Measurements from ENCODE around the gene FYTTD1. TPM values are rescaled to one million over a fixed set of nuclear protein-coding genes. Genes with fewer than 3 reads are reported as not detected.

Gene FYTTD1
- total RNA-seq, 1 donor from 2014 or later, result 51.6 TPM

DNA sequence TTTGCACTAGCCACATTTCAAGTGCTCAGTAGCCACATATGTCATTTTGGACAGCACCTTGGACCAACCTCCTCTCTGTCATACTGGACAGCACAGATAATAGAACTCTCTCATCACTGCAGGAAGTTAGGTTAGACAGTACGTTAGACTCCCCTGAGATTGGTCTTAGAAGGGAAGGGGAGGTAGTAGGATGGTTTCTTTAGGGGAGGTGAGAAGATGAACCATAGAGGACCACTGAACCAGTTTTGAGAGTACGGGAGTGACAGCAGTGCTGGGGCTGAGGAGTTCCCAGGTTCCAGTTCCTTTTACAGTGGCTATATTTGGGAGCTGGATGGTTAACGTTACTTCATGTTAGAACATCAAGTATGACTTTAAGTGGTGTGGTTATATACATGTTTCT lies 49.2 kb downstream of the FYTTD1 start:
- DNase-seq, result no peak
- Mint-ChIP-seq H3K4me3 (ENCODE audit: unreplicated experiment) (no peak overlapping the region), H3K27me3 (ENCODE audit: unreplicated experiment) (peaks cover 2% of the 10 kb centered on the region), H3K4me1 (ENCODE audit: low read depth, unreplicated experiment) (peaks cover 4% of the 10 kb centered on the region), H3K27ac (ENCODE audit: unreplicated experiment) (no peak overlapping the region), H3K36me3 (ENCODE audit: unreplicated experiment) (no peaks in the 10 kb centered on the region), H3K9me3 (ENCODE audit: unreplicated experiment) (peaks cover 2% of the 10 kb centered on the region)
- TF ChIP-seq, protein P1, sequence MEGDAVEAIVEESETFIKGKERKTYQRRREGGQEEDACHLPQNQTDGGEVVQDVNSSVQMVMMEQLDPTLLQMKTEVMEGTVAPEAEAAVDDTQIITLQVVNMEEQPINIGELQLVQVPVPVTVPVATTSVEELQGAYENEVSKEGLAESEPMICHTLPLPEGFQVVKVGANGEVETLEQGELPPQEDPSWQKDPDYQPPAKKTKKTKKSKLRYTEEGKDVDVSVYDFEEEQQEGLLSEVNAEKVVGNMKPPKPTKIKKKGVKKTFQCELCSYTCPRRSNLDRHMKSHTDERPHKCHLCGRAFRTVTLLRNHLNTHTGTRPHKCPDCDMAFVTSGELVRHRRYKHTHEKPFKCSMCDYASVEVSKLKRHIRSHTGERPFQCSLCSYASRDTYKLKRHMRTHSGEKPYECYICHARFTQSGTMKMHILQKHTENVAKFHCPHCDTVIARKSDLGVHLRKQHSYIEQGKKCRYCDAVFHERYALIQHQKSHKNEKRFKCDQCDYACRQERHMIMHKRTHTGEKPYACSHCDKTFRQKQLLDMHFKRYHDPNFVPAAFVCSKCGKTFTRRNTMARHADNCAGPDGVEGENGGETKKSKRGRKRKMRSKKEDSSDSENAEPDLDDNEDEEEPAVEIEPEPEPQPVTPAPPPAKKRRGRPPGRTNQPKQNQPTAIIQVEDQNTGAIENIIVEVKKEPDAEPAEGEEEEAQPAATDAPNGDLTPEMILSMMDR (IDR thresholded peaks at IDR 0.05; ENCODE audit: partially characterized antibody, unreplicated experiment), result no peak

DNA sequence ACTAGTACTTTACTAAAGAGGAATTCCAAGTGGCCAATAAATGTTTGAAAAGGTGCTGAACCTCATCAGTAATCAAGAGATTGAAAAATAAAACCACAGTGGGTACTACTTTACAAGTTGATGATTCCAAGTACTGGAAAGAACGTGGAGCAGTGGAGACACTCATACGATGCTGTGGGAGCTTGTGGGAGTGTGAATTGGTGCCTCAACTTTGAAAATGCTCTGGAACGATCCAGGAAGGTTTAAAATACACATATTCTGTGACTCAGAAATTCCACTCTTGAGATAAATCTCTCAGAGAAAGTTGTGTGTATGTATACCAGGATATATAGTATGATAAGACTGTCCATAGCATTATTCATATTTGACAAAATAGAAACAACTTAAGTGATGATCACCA lies 50.7 kb downstream of the FYTTD1 start:
- Mint-ChIP-seq H3K4me1 (ENCODE audit: low read depth, unreplicated experiment) (peaks cover 2% of the 10 kb centered on the region), H3K4me3 (ENCODE audit: unreplicated experiment) (no peak overlapping the region), H3K27ac (ENCODE audit: unreplicated experiment) (no peak overlapping the region), H3K36me3 (ENCODE audit: unreplicated experiment) (no peaks in the 10 kb centered on the region), H3K9me3 (ENCODE audit: unreplicated experiment) (peaks cover 2% of the 10 kb centered on the region), H3K27me3 (ENCODE audit: unreplicated experiment) (peaks cover 2% of the 10 kb centered on the region)
- no peak for DNase-seq
- TF ChIP-seq, protein P1 (IDR thresholded peaks at IDR 0.05; ENCODE audit: partially characterized antibody, unreplicated experiment), result no peak

DNA sequence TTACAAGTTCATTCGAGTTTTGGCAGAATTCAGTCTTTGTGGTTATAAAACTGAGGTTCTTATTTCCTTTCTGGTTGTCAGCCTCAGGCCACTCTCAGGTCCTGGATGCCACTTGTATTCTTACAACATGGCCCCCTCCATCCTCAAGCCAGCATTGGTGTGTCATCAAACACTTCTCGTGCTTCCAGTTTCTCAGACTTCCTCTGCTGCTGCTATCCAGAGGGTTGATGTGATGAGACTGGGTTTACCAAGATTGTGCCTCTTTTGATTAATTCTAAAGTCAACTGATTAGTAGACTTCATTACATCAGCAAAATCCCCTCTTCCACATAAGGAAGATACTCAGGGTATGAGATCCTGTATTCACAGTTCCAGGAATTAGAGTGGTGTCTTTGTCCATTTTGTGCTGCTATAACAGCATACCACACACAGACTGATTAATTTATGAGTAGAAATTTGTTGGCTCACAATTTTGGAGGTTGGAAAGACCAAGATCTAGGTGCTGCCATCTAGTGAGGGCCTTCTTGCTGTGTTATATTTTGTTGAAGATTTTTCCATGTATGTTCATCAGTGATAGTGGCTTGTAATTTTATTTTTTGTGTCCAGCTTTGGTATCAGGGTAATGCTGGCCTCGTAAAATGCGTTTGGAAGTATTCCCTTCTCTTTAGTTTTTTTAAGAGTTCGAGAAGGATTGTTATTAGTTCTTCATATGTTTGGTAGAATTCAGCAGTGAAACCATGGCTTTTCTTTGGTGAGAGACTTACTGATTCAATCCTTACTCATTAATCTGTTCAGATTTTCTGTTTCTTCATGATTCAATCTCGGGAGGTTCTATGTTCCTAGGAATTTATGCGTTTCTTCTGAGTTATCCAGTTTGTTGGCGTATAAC lies 52.5 kb downstream of the FYTTD1 start:
- peaks cover 2% of the 10 kb centered on the region for H3K4me1 Mint-ChIP-seq (ENCODE audit: low read depth, unreplicated experiment)
- peaks cover 2% of the 10 kb centered on the region for H3K27me3 Mint-ChIP-seq (ENCODE audit: unreplicated experiment)
- H3K9me3 Mint-ChIP-seq (ENCODE audit: unreplicated experiment), result peaks cover 2% of the 10 kb centered on the region
- H3K36me3 Mint-ChIP-seq (ENCODE audit: unreplicated experiment), result no peaks in the 10 kb centered on the region
- TF ChIP-seq, protein P1 (IDR thresholded peaks at IDR 0.05; ENCODE audit: partially characterized antibody, unreplicated experiment), result no peak
- no peak overlapping the region for H3K4me3 Mint-ChIP-seq (ENCODE audit: unreplicated experiment)
- H3K27ac Mint-ChIP-seq (ENCODE audit: unreplicated experiment), result no peak overlapping the region
- DNase-seq, result no peak

- Mint-ChIP-seq H3K27ac (ENCODE audit: unreplicated experiment) (no peak overlapping the region), H3K9me3 (ENCODE audit: unreplicated experiment) (peaks cover 2% of the 10 kb centered on the region), H3K36me3 (ENCODE audit: unreplicated experiment) (no peaks in the 10 kb centered on the region), H3K27me3 (ENCODE audit: unreplicated experiment) (no peaks in the 10 kb centered on the region), H3K4me1 (ENCODE audit: low read depth, unreplicated experiment) (peaks cover 3% of the 10 kb centered on the region), H3K4me3 (ENCODE audit: unreplicated experiment) (no peak overlapping the region)
- DNase-seq, result no peak
- TF ChIP-seq, protein P1 (IDR thresholded peaks at IDR 0.05; ENCODE audit: partially characterized antibody, unreplicated experiment), result no peak
Observed at GRCh38 chr3:197802779-197803459, 53.2 kb downstream of the FYTTD1 start.

DNA sequence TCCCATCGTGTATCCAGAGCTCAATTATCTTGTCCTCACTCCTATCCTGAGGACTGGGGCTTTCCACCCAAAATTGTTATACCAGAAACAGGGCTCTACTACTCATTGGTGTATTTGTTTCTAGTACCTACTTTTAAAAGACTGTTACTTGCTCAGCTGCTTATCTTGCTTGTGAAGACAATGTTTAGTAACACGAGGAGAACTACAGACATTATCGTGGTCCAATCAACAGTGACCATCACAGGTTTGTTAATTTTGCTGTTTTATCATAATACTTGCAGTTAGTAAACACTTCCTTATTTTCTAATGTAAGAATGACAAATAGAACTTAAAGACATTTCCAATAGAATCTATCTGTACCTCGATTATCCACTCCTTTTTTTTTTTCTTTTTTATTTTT lies 54.8 kb downstream of the FYTTD1 start:
- H3K27ac Mint-ChIP-seq (ENCODE audit: unreplicated experiment), result no peak overlapping the region
- no peaks in the 10 kb centered on the region for H3K36me3 Mint-ChIP-seq (ENCODE audit: unreplicated experiment)
- H3K4me1 Mint-ChIP-seq (ENCODE audit: low read depth, unreplicated experiment), result peaks cover 6% of the 10 kb centered on the region
- H3K27me3 Mint-ChIP-seq (ENCODE audit: unreplicated experiment), result no peaks in the 10 kb centered on the region
- TF ChIP-seq, protein P1 (IDR thresholded peaks at IDR 0.05; ENCODE audit: partially characterized antibody, unreplicated experiment), result no peak
- DNase-seq, result no peak
- H3K9me3 Mint-ChIP-seq (ENCODE audit: unreplicated experiment), result no peaks in the 10 kb centered on the region
- H3K4me3 Mint-ChIP-seq (ENCODE audit: unreplicated experiment), result no peak overlapping the region

Data from glutamatergic neuron (in vitro differentiated cells).